KBM-7 (cell line): ENCODE data around the gene ABR.
"Not testable (repeated sequence)": the region's sequence is repeated elsewhere in the genome, so short reads cannot be mapped to it uniquely, and the experiment has no call there.

Experiments
- DNase-seq: peaks from one replicate; pipeline ENCODE4 v3.0.0-alpha.2; 2015
- in situ Hi-C: fragments of 300-500 bp; cut with MboI; formaldehyde crosslinking; loops from 2 replicates; pipeline ENCODE4 v1.14.3; 2020; ENCODE audit warnings: low sequenced_read_pairs, low pct_unique_long_range_greater_than_20kb, mixed read lengths

Gene ABR

GRCh38 chr17:1044387-1045009 lies 135.3 kb downstream of the ABR start:
- in situ Hi-C loops, DNase-seq: not testable (repeated sequence)

DNA sequence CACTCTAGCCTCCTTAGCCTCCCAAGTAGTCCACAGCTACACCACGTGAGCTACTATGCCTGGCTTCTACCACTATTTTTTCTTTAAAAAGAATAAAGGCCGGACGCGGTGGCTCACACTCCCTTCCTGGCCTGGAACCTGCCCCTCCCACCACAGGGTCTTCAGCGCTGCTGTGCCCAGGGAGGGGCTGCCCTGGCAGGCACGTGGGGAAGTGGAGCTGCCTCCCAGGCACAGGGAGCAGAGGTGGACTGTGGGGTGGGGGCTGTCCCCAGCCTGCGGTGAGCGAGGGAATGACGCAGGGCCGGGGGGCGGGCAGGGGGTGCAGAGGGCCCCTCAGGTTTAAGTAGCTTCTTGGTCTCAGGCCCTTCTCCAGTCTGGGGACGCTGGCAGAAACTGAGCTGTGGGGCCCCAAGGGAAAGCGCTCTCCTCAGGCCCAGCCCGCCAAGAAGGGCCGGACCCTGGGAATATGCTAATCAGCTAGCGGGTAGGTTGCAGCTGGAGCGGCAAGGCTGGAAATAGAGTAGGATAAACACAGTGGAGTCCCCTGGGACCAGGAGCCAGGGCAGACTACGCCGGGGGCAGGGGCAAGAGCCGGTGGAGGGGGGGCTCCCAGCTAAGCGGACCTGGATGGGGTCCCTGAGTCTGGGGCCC lies 136.1 kb downstream of the ABR start:
- no peak for DNase-seq
- in situ Hi-C loops, result no loop called here

GRCh38 chr17:1042486-1042885 lies 137.3 kb downstream of the ABR start:
- no peak for DNase-seq
- in situ Hi-C loops, result no loop called here

DNA sequence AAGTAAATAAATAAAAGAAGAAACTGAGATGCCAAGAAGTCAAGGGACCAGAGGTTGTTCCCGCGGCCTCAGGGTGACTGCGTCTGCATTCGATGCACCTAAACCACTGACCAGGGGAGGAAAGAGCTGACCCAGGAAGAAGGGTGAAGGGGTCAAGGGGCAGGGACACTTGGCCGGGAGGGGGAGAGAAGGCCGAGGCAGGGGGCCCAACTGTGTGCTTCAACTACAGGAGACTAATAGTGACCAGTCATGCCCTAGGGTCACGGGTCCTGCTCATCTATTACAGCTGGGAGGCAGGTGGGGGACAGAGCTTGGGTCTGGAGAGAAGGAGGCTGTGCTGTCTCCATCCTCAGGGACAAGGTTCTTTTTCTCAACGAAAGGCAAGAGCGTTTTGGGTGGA lies 138.0 kb downstream of the ABR start:
- in situ Hi-C loops, result no loop called here

DNA sequence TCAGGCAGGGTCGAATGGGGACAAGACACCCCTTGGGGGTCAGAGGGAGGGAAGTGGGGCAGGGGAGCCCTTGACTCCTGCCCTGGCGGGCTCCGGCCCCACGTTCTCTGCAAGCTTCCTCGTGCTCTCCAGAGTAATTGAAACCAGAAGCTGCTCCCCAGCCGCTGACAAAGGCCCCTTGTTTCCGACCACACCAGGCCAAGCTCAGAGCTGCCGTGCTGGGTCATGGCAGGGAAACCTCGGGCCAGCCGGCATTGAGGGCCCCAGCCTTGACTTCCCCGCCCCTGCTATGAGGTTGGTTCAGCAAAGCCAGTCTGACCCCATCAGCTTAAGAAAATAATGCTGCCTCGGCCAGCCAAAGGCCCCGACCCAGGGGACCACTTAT lies 139.6 kb downstream of the ABR start:
- in situ Hi-C loops, result no loop called here
- no peak for DNase-seq

More for the DNA sequence above, 138.0 kb downstream of the ABR start:
- no peak for DNase-seq

DNA sequence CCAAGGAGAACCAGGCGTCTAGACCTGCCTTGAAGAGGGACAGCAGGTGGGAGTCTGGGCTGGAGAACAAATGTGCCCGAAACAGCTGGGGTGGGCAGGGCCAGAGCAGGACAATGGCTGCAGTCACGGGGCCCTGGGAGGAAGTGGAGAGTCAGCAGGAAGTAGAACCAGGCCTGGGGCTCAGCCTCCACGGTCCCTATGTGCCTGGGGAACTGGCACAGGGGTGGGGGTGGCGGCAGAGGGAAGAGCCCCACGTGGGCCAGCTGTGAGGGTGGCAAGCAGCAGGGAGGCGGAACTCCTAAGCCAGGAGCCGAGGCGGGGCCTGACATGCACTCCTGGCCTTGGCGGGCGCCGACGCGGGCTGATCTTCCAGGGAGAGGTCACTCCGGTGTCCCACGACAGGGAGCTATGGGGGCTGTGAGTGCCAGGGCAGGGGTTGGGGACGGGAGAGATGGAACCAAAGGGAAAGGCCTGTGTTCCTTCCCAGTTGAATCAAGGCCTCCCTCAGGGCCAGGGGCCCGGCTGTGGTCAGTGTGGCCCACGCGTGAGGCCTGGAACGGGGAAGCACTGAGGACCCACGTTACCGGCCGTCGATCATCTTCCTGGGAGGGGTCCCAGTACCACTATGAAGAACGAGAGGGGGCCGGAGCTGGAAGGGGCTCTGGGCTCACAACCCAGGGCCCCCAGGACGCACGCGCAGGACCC lies 140.1 kb downstream of the ABR start:
- peak; percentile 68 for DNase-seq

DNA sequence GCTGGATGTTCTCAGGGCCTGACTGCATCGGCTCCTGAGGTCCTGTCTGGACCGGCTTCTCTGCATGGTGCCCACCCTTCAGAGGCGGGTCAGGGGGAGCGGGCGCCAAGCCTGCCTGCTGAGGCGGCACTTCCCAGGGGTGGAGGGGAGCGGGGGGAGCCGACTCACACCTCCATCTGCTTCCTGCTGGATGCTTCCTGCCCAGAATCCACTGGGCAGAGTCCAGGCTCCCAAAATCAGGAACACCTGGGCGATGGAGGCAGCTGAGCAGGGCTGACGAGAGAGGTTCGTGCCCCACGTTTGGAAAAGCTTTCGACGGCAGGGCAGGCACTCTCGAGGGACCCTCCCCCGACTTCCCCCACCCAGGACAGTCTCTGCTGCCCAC lies 140.7 kb downstream of the ABR start:
- no peak for DNase-seq

More for the DNA sequence above, 140.1 kb downstream of the ABR start:
- in situ Hi-C loops, result no loop called here

DNA sequence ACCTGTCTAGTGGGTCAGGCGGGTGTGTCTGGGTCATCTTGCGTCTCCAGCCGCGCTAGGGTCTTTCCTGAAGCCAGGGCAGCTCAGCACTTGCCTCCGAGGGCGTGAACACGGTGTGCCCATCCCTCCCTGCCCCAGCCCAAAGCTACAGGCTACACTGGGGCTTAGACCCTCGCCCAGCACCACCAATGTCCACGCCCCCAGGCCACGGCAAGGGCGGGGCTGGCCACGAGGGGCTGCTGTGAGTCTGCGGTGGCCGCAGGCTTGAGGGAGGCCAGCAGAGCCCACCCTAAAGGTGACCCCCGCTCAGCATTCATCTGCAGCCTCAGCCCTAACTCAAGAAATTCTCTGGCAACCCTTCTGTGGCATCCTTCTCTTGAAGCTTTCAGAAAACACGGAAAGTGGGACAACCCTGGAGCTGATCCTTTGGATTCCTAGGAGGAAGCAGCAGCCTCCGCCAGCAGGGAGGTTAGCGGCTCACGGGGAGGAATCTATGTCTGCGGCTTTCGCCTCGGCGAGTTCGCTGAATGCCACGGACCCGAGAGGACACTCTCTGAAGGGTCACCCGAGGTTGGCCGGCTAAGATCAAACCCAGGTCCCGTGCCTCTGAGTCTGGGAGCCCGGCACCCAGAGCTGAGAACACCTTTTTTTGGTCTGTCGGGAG lies 141.2 kb downstream of the ABR start:
- DNase-seq, result no peak
- in situ Hi-C loops, result no loop called here

More for the DNA sequence above, 140.7 kb downstream of the ABR start:
- in situ Hi-C loops, result no loop called here

GRCh38 chr17:1037238-1037879 lies 142.4 kb downstream of the ABR start:
- no peak for DNase-seq
- in situ Hi-C loops, result no loop called here

- in situ Hi-C loops, result no loop called here
- no peak for DNase-seq
These were observed 142.9 kb downstream of the ABR start for GRCh38 chr17:1036845-1037237.

GRCh38 chr17:1036171-1036844 lies 143.5 kb downstream of the ABR start:
- no peak for DNase-seq
- in situ Hi-C loops, result no loop called here

DNA sequence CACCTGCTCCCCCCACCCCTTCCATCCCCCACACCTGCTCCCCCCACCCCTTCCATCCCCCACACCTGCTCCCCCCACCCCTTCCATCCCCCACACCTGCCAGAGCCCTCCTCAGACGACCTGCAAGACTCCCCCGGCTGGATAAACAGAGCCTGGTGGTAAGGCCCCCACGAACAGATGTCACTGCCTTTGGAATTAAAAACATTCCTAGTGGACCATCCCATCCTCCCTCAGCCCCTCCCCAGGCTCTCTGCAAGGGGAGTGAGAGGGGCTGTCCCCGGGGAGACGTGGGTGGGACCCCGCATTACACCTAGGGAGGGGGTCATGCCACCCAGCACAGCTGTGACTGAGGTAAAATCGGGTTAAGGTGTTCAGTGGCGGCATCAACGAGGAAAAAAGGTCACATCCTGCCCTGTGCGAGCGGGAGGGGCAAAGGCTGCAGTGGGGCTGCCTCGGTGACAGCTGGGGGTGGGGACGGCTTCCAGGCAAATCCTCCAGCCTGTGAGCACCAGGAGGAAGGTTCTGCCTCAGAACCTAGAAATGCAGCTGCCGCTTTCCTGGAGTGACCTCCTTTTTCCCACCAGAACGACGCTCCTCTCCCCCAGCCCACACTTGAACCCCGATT lies 144.1 kb downstream of the ABR start:
- in situ Hi-C loops, result no loop called here
- no peak for DNase-seq

GRCh38 chr17:1034652-1035210 lies 145.1 kb downstream of the ABR start:
- no peak for DNase-seq
- in situ Hi-C loops, result no loop called here

DNA sequence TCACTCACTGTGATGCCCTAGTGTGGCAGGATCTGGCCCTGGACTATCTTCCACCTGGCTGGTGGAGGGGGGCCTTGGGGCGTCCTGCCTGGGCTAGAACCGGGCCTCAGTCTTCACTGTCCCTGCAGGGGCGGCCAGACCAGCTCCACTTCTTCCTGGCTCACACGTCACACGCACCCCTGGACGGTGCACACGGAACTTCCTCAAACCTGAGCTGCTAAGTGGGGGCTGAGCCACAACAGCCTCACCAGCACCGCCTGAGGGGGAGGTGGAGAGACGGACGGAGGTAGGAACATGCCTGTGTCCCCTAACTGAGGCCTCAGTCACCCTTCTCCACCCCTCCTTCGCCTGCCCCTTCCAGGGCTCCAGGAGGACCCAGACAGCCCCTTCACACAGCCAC lies 146.3 kb downstream of the ABR start:
- DNase-seq, result peak; percentile 78
- in situ Hi-C loops, result no loop called here

DNA sequence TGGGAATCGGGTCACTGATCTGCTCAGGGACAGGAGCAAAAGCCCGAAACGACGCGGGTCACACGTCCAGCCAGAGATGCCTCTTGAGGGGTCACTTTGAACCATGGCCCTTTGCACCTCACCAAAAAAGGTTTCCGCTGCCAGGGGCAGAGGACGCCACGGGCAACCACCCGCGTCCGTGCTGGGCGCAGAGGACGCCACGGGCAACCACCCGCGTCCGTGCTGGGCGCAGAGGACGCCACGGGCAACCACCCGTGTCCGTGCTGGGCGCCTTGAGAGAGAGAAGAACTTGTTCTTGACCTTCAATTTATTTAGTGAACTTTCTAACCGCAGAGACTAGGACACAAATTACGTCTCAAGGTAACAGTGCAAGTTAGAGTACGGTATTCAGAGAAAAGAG lies 147.4 kb downstream of the ABR start:
- in situ Hi-C loops, result no loop called here

GRCh38 chr17:1031711-1032110 lies 148.1 kb downstream of the ABR start:
- in situ Hi-C loops, result no loop called here

More for the DNA sequence above, 147.4 kb downstream of the ABR start:
- no peak for DNase-seq

DNA sequence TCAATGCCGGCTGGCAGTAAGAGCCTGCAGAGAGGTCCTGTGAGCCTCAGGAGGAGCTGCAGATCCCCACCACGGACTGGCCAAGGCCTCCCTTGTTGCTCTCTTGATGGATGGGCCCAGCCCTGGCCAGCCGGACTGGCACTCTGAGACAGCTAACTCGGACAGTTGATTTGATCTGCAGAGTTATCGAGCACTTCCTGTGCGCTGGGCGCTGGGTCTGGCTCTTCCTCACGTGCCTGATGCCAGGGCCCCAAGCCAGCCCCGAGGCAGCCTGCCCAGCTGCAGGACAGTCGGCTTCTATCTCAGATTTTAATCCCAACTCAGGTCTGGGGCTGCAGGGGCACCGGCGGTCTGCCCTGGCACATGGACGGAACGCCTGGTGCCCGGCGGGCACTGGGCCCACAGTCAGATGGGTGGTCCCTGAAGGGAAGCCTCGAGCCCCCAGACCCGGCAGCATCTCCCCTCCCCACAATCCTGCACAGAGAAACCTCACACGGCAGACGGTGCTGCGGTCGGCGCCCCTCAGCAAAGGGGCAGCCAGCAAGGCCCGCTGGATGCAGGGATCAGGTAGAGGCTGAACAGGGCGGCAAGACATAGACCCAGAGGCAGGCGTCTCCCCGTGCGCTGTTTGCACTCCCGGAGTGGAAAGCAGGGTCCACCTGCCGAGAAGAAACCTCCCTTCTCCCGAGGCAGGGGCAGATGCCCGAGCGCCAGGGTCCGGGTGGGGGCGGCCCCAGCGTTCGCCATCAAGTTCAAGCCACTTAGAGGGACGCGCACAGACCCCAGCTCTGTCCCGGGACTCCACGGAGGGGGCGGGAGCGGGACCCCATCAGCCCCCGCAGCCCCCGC lies 148.9 kb downstream of the ABR start:
- DNase-seq, result no peak
- in situ Hi-C loops, result no loop called here

More at GRCh38 chr17:1031711-1032110, 148.1 kb downstream of the ABR start:
- DNase-seq, result no peak
